K562 (cell line): ENCODE results near the gene CEP162.
"Not testable (repeated sequence)": the region's sequence is repeated elsewhere in the genome, so short reads cannot be mapped to it uniquely, and the experiment has no call there.

Experiments used
- CTCF ChIP-seq, 3 experiments: IDR thresholded peaks in 2 of 3; conservative IDR thresholded peaks in 1 of 3; 2 replicates each; pipeline ENCODE4 v1.5.1; 2011 to 2012; ENCODE audit warnings: low read length in 3 of 3, mild to moderate bottlenecking in 3 of 3, control low read depth in 2 of 3, improper control_type of control experiment in 1 of 3, inconsistent platforms in 1 of 3, low read depth in 1 of 3, mixed read lengths in 1 of 3, moderate library complexity in 1 of 3; ENCODE audit not compliant: insufficient read depth in 2 of 3
- ELK3 ChIP-seq: fragments of 450-650 bp; formaldehyde crosslinking; IDR thresholded peaks from 2 replicates; pipeline ENCODE4 v1.4.0; 2020; ENCODE audit warnings: mild to moderate bottlenecking
- GABPA ChIP-seq: fragments of 200-800 bp; sonication (Bioruptor generic); conservative IDR thresholded peaks from 2 replicates; pipeline ENCODE4 v1.6.1; 2016; ENCODE audit warnings: low read depth, missing genetic modification characterization, missing compliant biosample characterization
- MAX ChIP-seq: sonication (generic); formaldehyde crosslinking; IDR thresholded peaks from 2 replicates; pipeline ENCODE4 v1.9.0; 2022; ENCODE audit warnings: mild to moderate bottlenecking, missing genetic modification reagents
- RNF219 ChIP-seq: fragments of 250-450 bp; sonication (Bioruptor Pico); IDR thresholded peaks from 2 replicates; pipeline ENCODE4 v1.5.0; 2022; ENCODE audit warnings: mild to moderate bottlenecking
- SIN3B ChIP-seq: fragments of 450-650 bp; IDR thresholded peaks from 2 replicates; pipeline ENCODE4 v1.6.1; 2017; ENCODE audit warnings: low read depth, mild to moderate bottlenecking, moderate library complexity
- SMARCB1 ChIP-seq: IDR thresholded peaks from 2 replicates; pipeline ENCODE4 v1.6.1; 2011; ENCODE audit warnings: improper control_type of control experiment, low read depth; ENCODE audit not compliant: insufficient read length
- TAF1 ChIP-seq: IDR thresholded peaks from 2 replicates; pipeline ENCODE4 v1.6.1; 2011; ENCODE audit warnings: mild to moderate bottlenecking, low read length, moderate library complexity; ENCODE audit not compliant: insufficient read depth, control insufficient read depth, severe bottlenecking; ENCODE audit errors: extremely low read depth
- TEAD4 ChIP-seq, 2 experiments: sonication (generic) in 1 of 2; formaldehyde crosslinking in 1 of 2; IDR thresholded peaks; 2 replicates each; pipeline versions ENCODE4 v1.6.1 to v1.8.0; 2012 to 2022; ENCODE audit warnings: borderline replicate concordance in 1 of 2, inconsistent platforms in 1 of 2, low read length in 1 of 2, mild to moderate bottlenecking in 1 of 2, missing genetic modification reagents in 1 of 2
- USF1 ChIP-seq: sonication (generic); formaldehyde crosslinking; IDR thresholded peaks from 2 replicates; pipeline ENCODE4 v1.9.0; 2022; ENCODE audit warnings: mild to moderate bottlenecking, missing genetic modification reagents
- ZBTB43 ChIP-seq: sonication (generic); formaldehyde crosslinking; IDR thresholded peaks from 2 replicates; pipeline ENCODE4 v1.8.0; 2023; ENCODE audit warnings: mild to moderate bottlenecking, missing genetic modification reagents
- ZHX1 ChIP-seq: fragments of 150-350 bp; conservative IDR thresholded peaks from 2 replicates; pipeline ENCODE4 v1.6.1; 2014; ENCODE audit warnings: low read length
- ZNF143 ChIP-seq: sonication (generic); formaldehyde crosslinking; IDR thresholded peaks from 2 replicates; pipeline ENCODE4 v1.9.0; 2022; ENCODE audit warnings: mild to moderate bottlenecking, missing genetic modification reagents

GRCh38 chr6:84084705-84085104 lies 142.7 kb downstream of the CEP162 start:
- TF ChIP-seq ZBTB43 (CRISPR knock-in tag); USF1 (CRISPR knock-in tag); SIN3B; ZNF143 (CRISPR knock-in tag); ZHX1; MAX (CRISPR knock-in tag); RNF219 (CRISPR knock-in tag); TAF1; CTCF (IDR thresholded peaks at IDR 0.05 in 2 of 3, conservative IDR thresholded peaks at IDR 0.05 in 1 of 3; ENCODE audit: insufficient read depth in 2 of 3, low read depth in 1 of 3, low read length in 3 of 3); TEAD4 (IDR thresholded peaks at IDR 0.05; ENCODE audit: low read length); TEAD4 (CRISPR knock-in tag; IDR thresholded peaks at IDR 0.05; ENCODE audit: borderline replicate concordance); SMARCB1; ELK3; GABPA: not testable (repeated sequence)
